NCI-H187 (cell line): Measurements from ENCODE around the gene MPL.
A peak's percentile ranks its signal among the peaks of the same experiment; 100 is the strongest.

Experiments used
- DNase-seq, 2 experiments: peaks; one replicate each; lab custom pipeline; 2025; lab: John Stamatoyannopoulos, UW

Gene MPL

GRCh38 chr1:43325381-43325780 lies 12.2 kb upstream of the MPL start:
- no peak for DNase-seq

- DNase-seq = no peak
Measured at GRCh38 chr1:43327549-43328292, 9.9 kb upstream of the MPL start.

- no peak for DNase-seq
Measured at GRCh38 chr1:43329995-43330751, 7.4 kb upstream of the MPL start.

- DNase-seq = no peak
Measured at GRCh38 chr1:43331688-43332087, 5.9 kb upstream of the MPL start.

DNA sequence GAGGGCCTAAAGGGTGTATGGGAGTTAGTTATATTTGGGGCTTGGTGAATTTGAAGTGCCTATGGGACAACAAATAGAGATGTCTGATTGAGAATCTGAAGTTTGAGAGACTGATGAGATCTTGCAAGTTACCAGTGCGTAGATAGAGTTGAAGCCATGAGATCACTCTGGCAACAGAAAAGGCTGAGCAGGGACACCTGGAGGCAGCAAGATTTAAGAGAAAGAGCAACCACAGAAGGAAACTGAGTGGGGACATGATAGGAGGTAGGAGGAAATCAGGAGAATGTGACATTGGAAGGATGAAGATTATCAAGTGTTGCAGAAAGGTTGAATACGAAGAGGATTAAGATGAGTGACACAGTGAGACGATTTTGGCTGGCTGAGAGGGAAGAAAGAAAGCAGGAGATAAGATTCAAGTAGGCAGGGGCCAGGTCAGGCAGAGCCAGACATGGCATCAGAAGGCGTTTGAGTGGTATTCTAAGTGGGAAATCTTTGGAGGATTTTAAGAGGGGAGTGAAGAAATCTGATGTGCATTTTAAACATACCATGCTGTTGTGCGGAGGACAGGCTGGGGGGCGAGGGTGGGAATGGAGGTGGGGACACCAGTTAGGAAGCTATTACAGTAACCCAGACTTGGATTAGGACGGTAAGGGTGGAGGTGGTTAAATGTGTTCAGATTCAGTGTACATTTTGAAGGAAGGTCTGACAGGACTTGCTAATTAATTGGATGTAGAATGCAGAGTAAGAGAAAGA lies 3.0 kb upstream of the MPL start:
- no peak for DNase-seq

DNA sequence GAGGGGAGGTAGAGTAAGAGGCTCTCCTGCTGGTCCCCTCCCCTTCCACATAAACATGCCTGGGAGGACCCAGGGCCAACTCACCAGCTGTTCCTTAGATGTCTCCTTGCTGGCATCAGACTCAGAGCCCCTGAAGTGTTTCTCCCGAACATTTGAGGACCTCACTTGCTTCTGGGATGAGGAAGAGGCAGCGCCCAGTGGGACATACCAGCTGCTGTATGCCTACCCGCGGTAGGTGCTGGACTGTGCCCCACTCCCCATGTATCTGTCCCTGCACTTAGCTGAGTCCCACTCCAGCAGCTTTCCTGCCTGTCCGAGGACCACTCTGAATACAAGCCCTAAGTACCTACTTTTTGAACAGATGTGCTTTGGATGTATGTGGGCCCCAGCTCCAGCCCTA lies 383 bp downstream of the MPL start:
- no peak for DNase-seq

GRCh38 chr1:43339584-43340232 lies 2.1 kb downstream of the MPL start:
- no peak for DNase-seq

DNA sequence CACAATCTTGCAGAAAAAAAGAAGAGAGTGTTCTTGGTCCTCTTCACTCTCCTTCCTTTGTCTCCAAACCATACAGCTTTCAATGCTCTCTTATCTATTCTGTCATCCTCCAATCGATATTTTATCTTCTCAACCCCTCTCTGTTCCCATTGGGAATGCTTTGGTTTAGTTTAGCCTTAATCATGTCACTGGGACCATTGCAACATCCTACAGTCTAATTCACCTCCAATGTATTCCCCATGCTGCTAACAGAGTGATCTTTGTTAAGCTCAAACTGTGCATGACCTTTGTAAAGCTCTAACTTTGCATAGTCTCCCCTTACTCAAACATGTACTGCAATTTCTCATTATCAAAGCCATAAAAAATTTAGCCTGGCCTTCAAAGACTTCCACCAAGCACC lies 2.9 kb downstream of the MPL start:
- no peak for DNase-seq

DNA sequence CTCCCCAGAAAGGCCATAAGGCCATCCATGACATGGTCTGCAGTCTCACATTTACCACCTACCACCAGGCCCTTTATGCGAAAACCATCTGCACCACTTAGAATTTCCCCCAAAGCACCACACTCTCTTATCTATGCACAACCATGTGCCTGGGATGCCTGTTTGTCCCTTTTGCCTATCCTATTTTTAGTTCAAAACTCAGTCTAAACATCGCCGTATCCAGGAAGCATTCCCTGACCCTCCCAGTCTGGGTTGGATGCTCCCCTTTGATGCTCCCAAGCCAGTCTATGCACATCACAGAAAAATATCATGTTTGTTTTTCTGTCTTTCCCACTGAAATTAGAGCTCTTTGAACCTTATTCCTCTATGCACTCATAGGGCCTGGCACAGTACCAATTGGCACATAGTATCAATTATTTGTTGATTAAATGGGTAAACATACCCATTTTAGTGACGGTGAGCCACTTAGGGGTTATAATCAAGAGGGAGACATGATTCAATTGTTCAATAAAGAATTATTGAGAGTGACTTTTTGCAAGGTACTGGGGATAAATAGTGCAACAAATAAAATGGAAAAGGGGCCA lies 6.7 kb downstream of the MPL start:
- DNase-seq = no peak

DNA sequence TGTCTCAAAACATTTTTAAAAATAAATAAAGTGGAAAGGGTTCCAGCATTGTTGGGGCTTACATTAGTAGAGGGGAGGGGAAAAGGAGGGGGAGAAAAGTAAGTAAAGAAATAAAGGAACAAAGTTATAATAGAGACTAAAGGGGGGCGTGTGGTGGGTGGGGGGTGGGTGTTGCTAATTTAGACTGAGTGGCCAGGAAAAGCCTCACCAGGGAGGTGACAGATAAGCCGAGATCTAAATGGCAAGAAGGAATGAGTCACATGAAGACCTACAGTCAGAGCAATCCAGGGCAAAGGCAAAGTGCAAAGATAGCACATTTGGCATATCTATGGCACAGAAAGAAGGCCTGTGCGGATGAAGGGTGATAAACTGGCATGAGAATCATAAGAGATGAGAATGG lies 7.5 kb downstream of the MPL start:
- no peak for DNase-seq

GRCh38 chr1:43346636-43347035 lies 9.0 kb downstream of the MPL start:
- no peak for DNase-seq

DNA sequence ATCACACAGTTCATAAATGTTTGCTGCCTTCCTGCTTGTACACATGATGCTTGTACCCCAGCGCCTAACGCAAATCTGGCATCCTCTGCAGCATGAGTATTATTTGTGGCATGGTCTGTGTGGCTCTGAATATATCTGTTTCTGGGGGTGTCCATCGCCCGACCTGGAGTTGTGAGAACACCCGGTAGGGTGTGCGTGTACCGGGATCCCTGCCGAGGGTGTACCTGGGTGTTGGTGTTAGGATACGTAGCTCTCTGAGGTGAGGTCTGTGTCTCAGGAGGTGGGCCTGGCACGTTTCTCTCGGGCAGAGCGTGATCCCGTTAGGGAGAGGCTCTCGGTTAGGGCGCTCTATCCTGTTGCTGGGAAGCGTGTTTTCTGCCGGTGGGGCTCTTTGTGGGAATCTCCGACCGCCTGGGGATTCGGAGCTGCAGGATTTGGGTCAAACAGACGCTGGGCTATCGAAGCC lies 10.8 kb downstream of the MPL start:
- peak; percentile 38 to 71 for DNase-seq

DNA sequence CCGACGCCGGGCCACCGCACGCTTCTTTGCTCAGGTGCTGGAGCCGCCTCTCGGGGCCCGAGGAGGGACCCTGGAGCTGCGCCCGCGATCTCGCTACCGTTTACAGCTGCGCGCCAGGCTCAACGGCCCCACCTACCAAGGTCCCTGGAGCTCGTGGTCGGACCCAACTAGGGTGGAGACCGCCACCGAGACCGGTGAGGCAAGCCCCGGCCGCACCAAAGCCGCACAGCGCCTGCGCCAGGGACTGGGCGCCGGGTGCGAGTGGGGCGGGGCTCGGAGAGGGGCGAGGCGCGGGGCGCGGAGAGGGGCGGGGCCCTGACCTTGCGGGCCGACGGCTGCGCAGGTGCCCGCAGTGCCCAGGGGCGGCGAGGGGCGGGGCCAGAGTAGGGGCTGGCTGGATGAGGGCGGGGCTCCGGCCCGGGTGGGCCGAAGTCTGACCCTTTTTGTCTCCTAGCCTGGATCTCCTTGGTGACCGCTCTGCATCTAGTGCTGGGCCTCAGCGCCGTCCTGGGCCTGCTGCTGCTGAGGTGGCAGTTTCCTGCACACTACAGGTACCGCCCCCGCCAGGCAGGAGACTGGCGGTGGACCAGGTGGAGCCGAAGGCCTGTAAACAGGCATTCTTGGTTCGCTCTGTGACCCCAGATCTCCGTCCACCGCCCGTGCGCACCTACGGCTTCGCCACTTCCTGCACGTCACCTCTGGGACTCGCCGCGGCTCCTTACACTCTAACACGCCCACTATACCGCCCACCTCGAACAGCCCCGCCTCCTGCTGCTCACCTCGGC lies 11.4 kb downstream of the MPL start:
- peak; percentile 87 for DNase-seq

DNA sequence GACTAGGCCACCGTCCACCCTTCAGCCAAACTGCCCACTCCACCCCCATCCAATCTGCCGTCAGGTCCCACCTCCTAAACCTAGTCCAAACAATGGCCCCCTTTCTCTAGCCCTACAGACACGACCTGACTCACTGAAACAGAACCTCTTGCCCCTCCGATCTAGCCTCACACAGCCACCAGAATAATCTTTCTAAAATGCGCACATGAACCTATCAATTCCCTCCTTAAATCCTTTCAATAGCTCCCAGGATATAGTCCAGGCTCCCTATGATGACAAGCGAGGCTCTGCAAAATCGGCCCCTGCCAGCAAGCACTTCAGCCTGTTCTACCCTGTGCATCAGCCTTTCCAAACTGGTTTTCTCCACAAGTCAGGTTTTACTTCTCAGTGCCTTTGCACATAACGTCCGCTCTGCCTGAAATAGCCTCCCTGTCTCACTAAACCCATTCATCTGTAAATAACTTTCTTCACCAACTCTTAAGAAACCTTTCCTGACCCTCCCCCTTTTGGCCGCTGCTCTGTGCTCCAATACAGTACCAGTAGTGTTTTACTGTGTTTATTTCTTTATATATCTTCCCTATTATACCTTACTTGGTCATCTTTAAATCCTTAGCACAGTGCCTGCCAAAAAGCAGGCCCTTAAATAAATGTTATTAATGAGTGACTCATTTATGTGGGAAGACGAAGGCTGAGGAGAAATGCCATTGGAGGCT lies 12.1 kb downstream of the MPL start:
- no peak for DNase-seq

GRCh38 chr1:43350976-43351375 lies 13.4 kb downstream of the MPL start:
- DNase-seq = no peak

GRCh38 chr1:43351421-43352350 lies 14.1 kb downstream of the MPL start:
- no peak for DNase-seq

DNA sequence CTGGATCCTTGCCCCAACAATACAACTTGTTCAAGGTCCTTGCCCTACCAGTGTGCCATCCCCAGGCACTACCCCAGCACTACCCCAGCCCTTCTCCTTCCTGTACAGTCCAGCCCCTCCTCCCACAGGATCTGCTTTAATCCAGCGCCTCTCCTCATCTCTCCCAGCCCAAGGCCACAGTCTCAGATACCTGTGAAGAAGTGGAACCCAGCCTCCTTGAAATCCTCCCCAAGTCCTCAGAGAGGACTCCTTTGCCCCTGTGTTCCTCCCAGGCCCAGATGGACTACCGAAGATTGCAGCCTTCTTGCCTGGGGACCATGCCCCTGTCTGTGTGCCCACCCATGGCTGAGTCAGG lies 14.7 kb downstream of the MPL start:
- DNase-seq = no peak

DNA sequence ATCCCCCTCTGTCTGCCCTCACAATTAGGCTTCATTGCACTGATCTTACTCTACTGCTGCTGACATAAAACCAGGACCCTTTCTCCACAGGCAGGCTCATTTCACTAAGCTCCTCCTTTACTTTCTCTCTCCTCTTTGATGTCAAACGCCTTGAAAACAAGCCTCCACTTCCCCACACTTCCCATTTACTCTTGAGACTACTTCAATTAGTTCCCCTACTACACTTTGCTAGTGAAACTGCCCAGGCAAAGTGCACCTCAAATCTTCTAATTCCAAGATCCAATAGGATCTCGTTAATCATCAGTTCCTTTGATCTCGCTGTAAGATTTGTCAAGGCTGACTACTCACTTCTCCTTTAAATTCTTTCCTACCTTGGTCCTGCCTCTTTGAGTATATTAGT lies 15.3 kb downstream of the MPL start:
- DNase-seq = no peak

- DNase-seq = no peak
Measured at GRCh38 chr1:43354471-43354870, 16.9 kb downstream of the MPL start.
